HG02981 (cell line): ENCODE data around the gene RAB11FIP4.
"Not testable (repeated sequence)": the region's sequence is repeated elsewhere in the genome, so short reads cannot be mapped to it uniquely, and the experiment has no call there.

Experiments used
- ATAC-seq: cut with Tn5 transposase; IDR thresholded peaks from one replicate; pipeline ENCODE4 v1.9.1; 2021; ENCODE audit warnings: mild to moderate bottlenecking, moderate library complexity; ENCODE audit not compliant: unreplicated experiment

RAB11FIP4 gene

DNA sequence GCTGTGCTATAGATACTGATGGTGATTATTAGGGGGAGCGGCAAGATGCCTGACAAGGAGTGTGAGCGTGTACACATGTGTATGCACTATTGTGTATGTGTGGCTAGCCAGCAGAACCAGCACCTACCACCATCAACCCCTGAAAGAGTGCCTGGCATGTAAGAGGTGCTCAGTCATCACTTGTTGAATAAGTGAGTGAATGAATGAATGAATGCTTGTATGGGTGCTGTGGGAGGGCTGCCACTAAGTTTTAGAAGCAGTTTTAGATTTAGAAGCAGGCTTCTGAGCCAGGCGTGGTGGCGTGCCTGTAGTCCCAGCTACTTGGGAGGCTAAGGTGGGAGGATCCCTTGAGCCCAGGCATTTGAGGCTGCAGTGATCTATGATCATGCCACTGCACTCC, 37.0 kb downstream of the RAB11FIP4 start:
- no peak for ATAC-seq

DNA sequence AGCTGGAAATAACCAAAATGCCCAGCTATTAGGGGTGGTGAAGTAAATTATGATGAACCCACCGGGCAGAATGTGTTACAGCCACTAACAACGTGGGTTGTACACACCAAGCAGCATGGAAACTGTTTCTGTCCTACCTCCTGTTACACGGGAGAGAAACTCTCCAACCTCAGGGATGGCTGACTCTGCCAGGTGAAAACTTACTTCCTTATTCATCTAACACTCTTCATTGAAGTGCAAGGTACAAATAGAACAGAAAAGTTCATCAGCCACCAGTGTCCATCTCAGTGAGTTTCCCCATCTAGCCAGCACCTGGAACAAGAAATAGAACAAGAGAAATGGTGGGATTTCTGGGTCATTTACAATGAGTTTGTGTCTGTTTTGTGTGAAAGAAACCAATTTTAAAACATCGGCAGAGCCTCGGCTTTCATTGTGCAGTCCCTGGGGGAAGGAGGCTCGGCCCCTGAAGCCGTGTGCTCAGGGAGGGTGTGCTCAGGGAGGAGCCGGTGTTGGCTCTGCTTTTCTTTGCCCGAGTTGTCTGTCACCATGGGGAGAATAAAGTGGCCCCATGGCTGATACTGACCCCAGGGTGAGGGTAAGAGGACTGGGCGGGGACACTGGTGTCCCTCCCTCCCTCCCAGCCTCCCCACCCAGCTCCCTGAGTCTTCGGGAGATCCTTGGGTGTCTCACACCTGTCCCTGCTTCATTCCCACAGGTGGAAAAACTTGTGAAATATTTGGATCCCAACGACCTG, 39.8 kb downstream of the RAB11FIP4 start:
- no peak for ATAC-seq

DNA sequence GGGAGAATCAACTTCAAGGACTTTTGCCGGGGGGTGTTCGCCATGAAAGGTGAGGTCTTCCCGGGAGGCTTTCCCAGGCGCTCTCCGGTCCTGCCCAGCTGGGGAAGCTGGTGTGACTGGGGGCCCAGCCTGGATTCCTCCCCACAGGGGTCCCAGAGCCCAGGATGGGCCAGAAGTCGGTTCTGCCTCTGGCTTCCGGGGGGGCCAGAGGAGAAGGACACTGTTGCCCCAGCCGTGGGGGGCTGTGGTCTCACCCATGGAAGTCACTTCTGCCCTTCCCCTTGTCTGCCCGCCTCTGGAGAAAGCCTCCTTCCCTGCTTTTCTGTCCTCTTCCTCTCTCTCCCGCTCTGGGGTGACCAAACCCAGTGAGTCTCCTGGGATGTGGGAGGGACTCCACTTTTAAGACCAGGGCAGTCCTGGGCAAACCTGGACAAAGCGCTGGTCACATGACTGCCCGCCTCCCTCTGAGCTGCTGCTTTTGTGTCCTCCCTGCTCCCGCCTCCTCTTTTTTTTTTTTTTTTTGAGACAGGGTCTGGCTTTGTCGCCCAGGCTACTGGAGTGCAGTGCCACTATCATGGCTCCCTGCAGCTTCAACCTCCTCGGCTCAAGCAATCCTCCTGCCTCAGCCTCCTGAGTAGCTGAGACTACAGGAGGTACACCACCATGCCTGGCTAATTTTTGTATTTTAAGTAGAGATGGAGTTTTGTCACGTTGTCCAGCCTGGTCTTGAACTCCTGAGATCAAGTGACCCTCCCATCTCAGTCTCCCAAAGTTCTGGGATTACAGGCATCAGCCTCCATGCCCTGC, 40.6 kb downstream of the RAB11FIP4 start:
- ATAC-seq: no peak

GRCh38 chr17:31433091-31433790, 41.8 kb downstream of the RAB11FIP4 start:
- ATAC-seq: no peak

DNA sequence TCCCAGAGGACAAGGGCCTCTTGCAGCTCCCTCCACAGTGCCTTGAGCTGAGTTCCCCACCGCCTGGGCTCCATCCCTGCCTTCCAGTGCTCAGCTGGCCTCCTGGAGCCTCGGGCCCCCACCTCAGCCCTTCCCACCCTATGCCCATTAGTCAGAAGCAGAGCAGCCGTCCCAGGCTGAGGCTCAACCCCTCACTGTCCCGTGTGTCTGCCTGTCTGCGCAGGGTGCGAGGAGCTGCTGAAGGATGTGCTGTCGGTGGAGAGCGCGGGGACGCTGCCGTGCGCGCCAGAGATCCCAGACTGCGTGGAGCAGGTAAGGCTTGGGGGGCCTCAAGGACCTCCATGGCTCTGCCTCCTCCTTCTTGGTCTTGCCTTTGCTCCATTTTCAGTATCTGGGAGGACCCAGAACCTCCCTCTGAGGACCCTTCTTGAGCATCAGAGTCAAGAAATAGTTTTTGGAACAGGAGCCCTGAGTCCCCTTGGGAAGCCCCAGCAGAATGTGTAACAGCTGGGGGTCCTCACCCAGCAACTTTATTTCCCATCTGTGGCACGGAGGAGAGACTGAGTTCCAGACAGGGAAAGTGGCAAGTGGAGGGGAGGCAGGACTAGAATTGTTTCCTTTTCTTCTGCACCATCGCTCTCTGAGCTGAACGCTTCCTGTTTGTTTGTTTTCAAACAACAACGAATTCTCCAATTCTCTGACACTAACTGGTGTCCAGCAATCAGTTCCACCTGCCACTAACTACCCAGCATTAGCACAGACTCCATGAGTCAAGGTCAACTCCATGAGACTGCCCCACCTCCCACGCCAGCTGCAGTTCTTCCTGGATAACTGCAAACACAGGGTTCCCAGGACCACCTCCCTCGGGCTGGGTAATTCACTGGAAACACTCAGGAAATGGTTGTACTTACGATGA, 42.6 kb downstream of the RAB11FIP4 start:
- no peak for ATAC-seq

- no peak for ATAC-seq
These were observed 43.2 kb downstream of the RAB11FIP4 start for GRCh38 chr17:31434727-31435050.

DNA sequence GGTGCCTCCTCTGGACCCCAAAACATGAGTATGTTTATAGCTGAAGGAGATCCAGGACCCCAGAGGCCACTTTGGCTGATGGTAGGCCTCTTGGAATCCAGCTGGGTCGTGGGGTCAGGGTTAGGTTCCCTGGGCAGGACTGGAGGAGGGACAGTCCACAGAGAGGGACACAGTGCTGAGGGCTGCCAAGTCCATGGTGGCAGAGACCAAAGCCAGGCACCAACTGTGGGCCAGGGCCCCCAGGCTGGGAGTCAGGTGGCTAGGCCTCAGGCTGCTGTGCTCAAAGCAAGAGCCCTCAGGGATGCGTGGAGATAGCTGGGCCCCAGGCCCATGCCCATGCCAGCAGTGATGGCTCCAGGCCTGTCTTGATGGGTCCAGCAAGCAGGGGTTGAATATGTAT, 44.1 kb downstream of the RAB11FIP4 start:
- no peak for ATAC-seq

GRCh38 chr17:31437720-31438400, 46.4 kb downstream of the RAB11FIP4 start:
- ATAC-seq: no peak

DNA sequence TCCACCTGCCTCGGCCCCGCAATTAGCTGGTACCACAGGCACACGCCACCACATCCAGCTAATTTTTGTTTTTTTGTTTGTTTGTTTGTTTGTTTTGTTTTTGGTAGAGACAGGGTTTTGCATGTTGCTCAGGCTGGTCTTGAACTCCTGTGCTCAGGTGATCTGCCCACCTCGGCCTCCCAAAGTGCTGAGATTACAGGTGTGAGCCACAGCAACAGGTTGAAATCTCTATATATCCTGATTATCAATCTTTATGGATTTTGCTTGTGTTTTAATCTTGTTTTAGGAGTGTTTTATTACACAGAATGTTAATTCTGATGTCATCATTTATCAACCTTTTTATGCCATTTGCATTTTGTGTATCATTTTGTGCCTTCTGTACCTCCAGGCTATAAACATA, 48.2 kb downstream of the RAB11FIP4 start:
- ATAC-seq: no peak

- ATAC-seq: no peak
These were observed 50.8 kb downstream of the RAB11FIP4 start for GRCh38 chr17:31442276-31442675.

GRCh38 chr17:31442856-31443255, 51.4 kb downstream of the RAB11FIP4 start:
- not testable (repeated sequence) for ATAC-seq

- ATAC-seq: no peak
These were observed 51.9 kb downstream of the RAB11FIP4 start for GRCh38 chr17:31443386-31443785.

GRCh38 chr17:31444026-31444425, 52.6 kb downstream of the RAB11FIP4 start:
- no peak for ATAC-seq

GRCh38 chr17:31446195-31446967, 54.9 kb downstream of the RAB11FIP4 start:
- no peak for ATAC-seq

DNA sequence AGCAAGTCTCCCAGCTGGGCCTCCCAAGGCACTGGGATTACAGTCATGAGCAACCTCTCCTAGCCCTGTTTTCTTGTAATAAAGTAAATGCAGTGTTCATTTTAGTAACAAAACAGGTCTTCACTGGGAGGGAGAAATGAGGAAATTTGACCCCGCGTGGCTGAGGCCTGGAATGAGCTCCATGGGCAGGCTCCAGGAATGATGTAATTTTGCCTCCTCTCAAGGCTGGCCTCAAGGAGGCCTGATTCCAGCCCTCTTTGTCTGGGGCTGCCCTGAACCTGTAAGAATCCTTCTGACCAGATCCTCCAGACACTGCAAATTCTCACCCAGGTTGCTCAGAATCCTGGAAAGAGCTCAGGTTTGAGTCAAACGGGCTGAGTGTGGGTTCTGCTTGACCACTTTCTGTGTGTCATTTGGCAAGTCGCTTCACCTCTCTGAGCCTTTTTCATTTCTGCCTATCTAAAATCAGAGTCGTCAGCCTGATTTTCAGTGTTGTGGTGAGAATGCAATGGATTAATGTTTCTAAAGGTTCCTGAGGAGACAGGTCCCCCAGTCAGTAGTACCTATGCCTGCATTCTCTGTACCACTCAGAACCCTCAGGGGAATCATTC, 57.1 kb downstream of the RAB11FIP4 start:
- ATAC-seq: no peak

GRCh38 chr17:31449111-31449510, 57.6 kb downstream of the RAB11FIP4 start:
- ATAC-seq: no peak

GRCh38 chr17:31449746-31450145, 58.3 kb downstream of the RAB11FIP4 start:
- no peak for ATAC-seq

DNA sequence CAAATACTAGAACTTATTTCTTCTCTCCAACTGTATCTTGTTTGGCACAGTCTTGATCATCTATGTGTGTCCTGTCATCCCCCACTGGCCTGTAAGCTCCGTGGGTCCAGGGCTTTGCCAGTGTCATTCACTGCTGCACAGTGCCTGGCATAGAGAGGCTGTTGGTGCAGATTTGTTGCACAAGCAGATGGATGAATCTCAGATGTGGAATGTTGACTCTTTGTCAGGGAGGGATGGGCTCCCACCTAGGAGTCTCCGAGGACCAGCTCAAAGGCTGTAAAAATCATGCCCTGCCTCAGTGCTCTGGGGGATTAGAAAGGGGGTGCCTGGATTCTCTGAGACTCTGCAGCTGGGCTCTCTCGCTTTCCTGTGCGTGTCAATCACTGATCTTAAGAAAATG, 60.6 kb downstream of the RAB11FIP4 start:
- no peak for ATAC-seq

DNA sequence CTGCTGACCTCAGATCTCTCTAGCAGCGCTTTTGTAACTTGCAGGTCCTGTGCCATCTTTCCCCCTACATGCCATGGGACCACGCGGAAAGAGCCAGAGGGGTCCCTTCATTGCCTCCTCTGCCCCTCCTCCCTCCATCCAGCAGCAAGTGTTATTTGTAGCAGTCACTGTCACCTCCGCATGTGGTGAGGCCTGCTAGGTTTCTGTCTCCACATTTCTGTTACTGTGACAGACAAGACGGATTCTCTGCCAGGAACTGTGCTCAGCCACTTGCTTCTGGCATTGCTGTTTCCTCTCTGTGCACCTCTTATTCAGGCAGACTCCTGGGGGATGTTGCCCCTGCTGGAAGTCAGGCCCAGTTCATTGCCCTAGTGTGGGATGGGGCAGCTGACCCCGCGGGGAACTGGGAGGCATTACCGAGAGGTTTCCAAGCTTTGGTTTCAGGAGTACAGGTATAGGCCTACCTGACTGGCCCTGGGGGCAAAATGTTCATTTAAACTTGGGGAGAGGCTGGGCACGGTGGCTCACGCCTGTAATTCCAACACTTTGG, 61.2 kb downstream of the RAB11FIP4 start:
- no peak for ATAC-seq
